ENCODE data around the gene OLFM1.

GRCh38 chr9:135101926-135102325 lies 14.5 kb downstream of the OLFM1 start:
- no peak for TF ChIP-seq CTCF (IDR thresholded peaks at IDR 0.05)
- no peak for TF ChIP-seq POLR2A (IDR thresholded peaks at IDR 0.05)

Measured in lower leg skin (tissue), 3 donors.